Raji (cell line): Measurements from ENCODE around the gene TPK1.

Experiments
- POLR2A ChIP-seq: IDR thresholded peaks from 2 replicates; pipeline ENCODE4 v1.6.1; 2011; ENCODE audit warnings: low read depth, low read length, control low read depth; ENCODE audit not compliant: insufficient read depth

TPK1 gene

DNA sequence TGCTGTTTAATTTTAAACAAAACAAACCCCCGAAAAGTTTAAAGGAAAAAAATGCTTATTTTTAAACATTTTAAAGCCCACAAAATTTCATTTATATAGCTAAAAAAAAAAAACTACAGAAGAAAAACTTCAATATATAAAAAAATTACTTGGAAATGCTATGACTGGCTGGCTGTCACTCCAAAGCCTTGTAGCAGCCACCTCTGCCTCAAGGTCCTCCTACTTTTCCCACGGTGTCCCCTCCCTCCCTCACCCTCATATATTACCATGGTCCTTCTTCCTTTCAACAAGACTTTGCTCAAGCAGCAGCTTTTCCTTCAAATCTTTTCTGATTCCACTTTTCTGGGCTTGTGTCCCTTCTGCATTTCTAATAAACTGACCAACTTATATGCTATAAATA, 122.0 kb downstream of the TPK1 start:
- TF ChIP-seq POLR2A, result no peak

DNA sequence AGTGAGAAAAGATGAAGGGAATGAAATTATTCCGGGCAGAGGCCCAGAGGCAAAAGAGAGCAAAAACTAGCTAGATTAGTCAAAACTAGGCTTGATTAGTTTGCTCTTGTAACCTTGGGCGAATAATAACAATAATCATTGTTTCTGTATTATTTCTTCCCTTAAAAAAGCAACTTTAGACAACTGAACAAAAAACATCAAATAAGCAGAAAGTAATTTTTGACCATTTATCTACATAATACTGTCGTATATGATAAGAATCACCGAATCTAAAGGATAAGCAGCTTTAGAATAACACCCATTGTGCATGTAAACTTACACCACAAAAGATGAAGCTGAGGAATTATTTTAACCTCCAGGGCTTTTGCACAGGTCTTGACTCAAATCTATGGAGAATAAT, 125.1 kb downstream of the TPK1 start:
- no peak for TF ChIP-seq POLR2A

DNA sequence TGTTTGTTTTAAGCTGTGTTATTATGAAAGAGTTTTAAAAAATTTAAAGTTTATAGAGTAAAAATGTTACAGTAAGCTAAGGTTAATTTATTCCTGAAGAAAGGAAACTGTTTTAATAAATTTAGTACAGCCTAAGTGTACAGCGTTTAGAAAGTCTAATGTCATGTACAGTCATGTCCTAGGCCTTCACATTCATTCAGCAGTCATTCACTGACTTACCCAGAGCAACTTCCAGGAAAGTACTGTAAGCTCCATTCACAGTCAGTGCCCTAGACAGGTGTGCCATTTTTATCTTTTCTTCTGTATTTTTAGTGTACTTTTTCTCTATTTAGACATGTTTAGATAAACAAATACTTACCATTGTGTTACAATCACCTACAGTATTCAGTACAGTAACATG, 126.8 kb downstream of the TPK1 start:
- no peak for TF ChIP-seq POLR2A

DNA sequence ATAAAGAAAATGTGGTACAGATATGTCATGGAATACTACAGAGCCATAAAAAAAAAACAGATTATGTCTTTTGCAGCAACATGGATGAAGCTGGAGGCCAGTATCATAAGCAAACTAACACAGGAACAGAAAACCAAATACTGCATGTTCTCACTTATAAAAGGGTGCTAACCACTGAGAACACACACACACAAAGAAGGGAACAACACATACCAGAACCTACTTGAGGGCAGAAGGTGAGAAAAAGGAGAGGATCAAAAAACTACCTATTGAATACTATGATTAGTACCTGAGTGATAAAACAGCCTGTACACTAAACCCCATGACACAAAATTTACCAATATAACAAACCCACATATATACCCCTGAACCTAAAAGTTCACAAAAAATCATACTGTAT, 144.6 kb downstream of the TPK1 start:
- no peak for TF ChIP-seq POLR2A

DNA sequence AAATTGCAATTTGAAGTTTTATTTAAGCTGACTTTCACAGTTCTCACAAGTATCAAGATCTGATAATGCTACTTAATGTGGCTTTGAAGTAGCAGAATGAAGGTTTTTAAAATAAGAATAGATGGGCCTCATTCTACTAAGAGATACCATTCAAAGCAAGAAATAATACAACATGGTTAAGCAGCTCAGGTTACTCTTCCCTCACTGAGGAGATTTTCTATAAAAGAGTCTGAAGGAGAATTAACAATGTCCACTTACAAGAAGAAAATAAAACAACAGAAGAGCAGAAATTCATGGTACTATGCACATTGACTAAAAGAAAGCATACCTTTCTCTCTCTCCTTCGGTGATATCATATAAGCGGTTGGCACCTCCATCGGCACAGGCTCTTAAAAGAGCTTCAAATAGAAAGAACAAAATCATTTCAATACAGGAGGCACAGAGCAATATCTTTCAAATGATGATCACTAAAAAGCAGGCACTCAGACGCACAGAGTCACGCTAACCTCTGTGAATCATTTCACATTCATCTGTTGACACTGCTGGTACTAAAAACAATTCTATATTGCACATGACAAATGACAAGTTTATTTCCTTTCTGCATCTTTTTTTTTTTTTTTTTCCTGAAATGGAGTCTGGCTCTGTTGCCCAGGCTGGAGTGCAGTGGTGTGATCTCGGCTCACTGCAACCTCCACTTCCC, 153.1 kb downstream of the TPK1 start:
- no peak for TF ChIP-seq POLR2A

DNA sequence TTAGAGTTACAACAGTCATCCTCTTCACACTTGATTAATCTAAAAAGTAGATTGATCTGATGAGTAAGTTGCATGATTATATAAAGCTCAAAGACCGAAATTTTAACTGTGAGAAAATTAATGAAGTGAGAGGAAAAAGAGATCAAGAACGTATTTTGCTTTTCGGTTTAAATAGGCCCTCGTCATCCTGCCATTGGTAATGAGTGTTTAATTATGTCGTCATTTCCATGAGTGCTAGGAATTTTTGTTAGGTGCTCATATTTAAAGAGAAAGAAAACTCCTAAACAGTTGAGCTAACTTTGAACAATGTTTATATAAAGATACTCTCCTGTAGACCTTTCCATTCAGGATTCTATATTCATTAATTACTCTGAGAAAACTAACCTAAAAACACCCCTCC, 159.4 kb downstream of the TPK1 start:
- TF ChIP-seq POLR2A, result no peak

DNA sequence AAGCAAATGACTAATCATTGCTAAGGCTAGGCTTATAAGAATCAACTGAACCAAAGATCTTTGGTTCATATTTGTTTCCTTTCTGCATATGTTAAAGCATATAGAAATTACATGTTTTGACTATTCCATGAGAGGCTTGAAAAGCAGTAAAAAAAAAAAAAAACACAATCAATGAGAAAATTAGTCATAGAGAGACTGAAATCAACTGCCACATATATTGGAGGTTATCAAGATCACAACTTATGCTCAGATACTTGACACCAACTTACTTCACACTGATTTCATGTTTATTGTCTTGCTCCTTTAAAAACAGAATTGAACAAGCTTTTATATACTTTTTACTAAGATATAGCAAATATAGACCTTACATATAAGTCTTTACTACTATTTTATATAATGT, 161.3 kb downstream of the TPK1 start:
- TF ChIP-seq POLR2A, result no peak

DNA sequence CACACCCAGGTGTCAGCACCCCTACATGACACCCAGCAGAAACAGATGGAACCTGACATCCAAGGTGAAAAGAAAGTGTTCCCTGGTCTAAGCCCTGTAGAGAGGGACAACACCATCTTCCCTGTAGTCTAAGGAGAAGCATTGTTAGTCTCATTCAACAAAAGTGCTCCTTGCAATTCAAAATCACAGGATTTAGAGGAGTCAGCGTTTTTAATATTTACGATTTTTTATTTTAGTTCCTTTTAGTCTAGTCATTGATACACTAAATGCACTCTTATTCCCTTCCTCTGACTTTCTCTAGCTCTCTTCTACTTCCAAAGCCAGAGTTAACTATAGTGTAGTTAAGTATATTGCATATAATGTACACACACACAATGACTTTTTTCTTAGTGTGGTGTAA, 163.0 kb downstream of the TPK1 start:
- TF ChIP-seq POLR2A, result no peak

DNA sequence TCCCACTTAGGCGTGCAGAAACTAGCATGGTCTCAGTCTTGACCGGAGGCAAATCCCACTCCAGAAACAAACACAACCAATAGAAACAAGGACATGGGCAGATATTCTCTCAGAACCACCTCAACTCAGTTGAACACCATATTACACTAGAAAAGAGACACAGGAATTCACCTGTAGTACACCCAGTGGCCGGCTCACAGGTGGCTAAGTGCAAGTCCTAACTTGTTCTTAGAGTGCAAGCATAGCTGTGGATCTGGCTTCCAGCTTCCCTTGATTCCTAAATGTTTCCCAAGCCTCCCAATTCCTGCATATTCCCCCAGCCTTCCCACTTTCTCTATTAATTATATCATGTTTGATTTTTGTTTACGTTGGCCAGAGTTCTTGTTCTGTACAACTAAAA, 164.4 kb downstream of the TPK1 start:
- TF ChIP-seq POLR2A, result no peak

DNA sequence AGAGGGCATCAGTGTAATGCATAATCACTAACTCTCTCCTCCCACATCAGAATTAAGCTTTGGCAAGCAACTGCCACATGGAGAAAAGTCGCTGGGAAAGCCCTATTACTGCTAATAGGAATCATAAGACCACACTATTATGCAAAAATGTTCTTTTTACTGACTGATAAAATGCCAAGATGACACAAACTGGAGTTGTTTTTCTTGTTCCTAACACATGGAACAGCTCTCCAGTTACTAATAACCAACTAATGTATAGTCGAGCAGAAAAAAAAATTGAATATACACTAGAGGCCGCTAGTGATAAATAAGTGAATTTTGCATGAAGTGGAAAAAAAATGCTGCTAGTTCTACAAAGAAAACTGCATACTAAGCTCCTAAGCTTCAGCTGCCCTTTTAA, 165.6 kb downstream of the TPK1 start:
- no peak for TF ChIP-seq POLR2A

DNA sequence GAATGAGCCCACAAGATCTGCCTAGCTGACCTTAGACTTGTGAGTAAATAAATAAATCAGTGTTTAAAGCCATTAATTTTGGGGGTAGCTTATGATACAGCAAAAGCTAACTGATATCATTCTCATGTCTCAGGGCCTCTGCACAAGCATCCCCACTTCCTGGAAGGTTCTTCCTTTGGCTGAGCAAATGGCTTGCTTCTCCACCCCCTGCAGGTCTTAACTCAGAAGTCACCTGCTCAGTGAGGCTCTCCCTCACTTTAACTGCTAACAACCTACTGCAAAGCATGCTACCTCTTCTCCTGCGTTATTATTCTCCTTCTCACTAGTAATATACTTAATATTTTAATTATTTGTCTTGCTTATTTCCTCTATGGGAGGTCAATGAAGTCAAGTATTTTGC, 167.3 kb downstream of the TPK1 start:
- TF ChIP-seq POLR2A, result no peak

DNA sequence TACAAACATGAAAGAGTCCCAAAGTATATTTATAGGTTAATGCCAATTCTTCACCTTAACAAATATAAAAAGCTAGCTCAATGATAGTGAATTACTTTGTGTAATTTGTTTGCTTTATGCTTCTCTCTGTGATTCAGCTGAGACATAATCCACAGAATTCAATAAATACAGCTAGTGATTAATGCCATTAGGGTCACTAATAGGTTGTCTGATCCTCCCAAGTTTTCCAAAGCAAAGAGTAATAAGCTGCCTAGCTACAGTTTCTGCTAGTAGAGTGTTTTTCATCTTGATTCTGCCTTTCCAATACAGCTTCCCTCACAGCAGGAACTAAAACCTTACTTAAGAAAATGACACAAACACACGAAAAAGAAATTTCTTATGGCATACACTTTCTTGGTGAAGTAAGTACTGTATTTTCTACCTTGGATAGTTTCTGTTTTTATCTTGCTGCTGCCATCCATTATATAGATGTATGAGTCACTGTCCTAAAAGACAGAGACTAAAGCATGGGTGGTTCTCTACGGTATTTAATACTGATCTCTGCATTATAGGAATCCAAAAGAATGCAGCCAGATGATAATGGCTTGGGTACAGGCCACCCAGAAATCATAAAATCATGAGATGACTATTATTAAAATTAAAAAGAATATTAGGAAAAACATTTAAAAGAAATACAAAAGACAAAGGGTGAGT, 170.0 kb downstream of the TPK1 start:
- TF ChIP-seq POLR2A, result no peak

DNA sequence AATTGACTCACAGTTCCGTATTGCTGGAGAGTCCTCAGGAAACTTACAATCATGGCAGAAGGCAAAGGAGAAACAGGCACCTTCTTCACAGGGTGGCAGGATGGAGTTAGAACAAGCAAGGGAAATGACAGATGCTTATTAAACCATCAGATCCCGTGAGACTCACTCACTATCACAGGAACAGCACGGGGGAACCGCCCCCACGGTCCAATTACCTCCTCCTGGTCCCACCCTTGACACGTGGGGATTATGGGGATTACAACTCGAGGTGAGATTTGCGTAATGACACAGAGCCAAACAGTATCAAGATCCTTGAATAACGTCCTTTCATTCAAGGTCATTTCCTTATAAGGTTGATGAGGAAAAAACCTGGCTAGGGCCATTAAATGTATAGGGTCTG, 176.6 kb downstream of the TPK1 start:
- TF ChIP-seq POLR2A, result no peak

DNA sequence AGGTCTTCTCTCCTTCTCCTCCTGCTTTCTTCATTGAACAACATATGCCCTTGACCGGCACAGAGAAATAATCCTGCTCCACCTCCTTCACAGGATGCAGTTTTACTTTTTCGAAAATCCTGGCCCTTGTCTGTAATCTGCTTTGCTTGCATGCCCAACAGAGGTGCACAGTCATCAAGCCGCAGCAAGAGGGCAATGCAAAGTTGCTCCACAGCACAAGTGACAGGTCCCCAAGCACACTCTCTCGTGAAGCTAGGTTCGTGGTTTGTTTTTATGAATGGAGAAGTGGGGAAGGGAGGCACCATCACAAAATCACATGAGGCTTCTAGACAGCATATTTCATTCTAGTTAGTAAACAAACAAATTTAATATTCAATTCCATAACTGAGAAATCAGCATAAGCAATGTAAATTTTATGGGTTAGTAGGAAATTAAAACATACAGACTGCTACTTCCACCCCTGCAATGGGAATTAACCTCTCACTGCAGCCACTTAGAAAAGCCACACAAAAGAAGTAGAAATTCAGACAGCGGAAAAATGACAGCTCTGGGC, 178.8 kb downstream of the TPK1 start:
- TF ChIP-seq POLR2A, result no peak

DNA sequence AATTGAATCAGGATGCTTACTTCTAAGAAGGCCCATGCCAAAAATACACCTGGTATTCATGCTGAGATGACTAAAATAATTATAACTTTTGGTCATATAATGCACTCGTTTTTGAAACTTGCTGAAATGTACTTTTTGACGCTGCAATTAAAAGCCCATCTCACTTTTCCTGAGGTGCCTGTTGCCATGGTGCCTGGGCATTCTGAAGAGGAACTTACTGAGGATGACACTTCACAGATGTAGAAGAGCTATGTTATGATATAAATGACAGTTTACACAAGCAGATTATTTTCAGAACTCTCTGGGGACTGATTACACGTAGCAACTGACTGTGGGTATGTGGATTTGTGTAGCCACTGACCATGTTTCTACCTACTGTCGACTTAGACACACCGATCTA, 182.4 kb downstream of the TPK1 start:
- no peak for TF ChIP-seq POLR2A

DNA sequence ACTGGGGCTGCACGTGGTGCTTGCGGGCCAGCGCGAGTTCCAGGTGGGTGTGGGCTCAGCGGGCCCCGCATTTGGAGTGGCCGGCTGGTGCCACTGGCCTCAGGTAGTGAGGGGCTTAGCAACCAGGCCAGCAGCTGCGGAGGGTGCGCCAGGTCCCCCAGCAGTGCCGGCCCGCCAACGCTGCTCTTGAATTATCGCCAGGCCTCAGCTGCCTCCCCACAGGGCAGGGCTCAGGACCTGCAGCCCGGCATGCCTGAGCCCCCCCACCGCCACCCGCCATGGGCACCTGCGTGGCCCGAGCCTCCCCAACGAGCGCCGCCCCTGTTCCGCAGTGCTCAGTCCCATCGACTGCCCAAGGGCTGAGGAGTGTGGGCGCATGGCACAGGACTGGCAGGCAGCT, 185.4 kb downstream of the TPK1 start:
- no peak for TF ChIP-seq POLR2A

DNA sequence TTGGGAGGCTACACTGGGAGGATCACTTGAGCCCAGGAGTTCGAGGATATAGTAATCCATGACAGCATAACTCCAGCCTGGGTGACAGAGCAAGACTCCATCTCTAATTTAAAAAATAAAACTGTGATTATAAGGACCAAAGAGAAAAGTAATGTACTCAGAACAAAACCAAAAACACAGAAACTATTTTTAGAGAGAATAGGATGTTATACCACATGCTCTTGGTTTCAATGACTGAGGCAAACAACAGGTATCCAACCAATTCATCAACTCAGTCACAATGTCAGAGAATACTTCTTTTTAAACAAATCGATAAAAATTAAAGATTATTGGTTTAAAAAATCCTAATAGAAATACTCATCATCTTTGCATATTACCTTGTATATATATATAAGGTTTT, 186.7 kb downstream of the TPK1 start:
- no peak for TF ChIP-seq POLR2A

DNA sequence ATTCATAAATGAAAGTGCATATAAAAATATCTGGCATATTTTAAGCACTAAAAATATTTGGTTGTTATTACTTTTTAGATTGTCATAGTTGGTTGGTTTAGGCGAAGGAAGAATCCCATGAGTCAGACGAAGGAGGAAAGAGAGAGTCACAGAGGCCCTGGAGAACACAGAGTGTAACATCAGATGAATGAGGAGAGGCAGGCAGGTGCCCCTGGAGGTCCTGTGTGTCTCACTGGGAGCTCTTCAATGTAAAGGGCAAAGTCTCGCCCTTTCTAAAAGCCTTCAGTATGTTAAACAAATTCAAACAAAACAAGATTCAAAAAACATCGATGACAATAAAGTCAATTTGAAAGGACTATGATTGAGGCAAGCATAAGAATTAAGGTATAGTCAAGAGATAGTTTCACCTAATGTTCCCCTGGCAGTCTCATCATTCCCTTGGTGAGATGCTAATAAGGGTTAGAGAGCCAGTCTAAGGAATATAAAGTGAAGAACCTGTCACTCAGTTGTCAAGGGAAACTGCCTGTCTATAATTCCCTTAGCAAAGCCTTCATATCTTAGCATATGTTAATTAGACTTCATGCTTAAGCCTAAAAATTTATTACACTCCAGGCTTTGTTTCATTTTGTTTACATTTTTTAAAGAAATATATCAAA, 194.3 kb downstream of the TPK1 start:
- TF ChIP-seq POLR2A, result no peak
